ENCODE results near the gene ACCSL.

GRCh38 chr11:44031549-44031948 lies 16.2 kb upstream of the ACCSL start:
- TF ChIP-seq CTCF (IDR thresholded peaks at IDR 0.05) (no peak), EZH2 (IDR thresholded peaks at IDR 0.05; ENCODE audit: borderline replicate concordance, insufficient read depth, low read depth, low read length, poor library complexity, severe bottlenecking) (no peak)

Measured in B cell (primary cell).